GM18502 (cell line): ENCODE data around the gene CNPY4.
A peak's percentile ranks its signal among the peaks of the same experiment; 100 is the strongest.
"Not testable (repeated sequence)": the region's sequence is repeated elsewhere in the genome, so short reads cannot be mapped to it uniquely, and the experiment has no call there.

Experiments used
- ATAC-seq: cut with Tn5 transposase; IDR thresholded peaks from one replicate; pipeline ENCODE4 v1.9.1; 2021; ENCODE audit warnings: mild to moderate bottlenecking; ENCODE audit not compliant: unreplicated experiment, poor library complexity

Gene CNPY4

DNA sequence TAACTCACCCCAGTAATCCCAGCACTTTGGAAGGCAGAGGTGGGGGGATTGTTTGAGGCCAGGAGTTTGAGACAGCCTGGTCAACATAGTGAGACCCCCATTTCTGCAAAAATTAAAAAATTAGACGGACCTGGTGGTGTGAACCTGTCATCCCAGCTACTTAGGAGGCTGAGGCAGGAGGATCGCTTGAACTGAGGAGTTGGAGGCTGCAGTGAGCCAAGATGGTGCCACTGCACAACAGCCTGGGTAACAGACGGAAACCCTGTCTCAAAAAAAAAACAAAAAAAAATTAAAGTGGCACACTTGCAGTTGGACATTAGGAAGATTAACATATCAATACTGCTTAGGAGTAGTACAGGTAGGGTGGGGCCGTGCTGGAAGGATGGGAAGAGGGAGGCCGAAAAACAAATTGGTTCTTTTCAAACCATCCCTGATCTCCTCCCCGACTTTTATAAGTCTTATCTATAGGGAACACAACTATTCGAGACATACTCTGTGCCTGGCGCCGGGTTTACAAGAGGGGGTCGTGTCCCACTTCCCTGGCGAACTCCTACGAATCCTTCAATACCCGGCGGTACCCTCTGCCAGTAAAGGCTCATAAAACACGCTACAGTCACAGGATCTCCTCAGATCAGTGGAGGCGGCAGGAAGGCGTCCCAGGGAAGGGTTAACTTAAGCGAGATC, 904 bp upstream of the CNPY4 start:
- no peak for ATAC-seq

DNA sequence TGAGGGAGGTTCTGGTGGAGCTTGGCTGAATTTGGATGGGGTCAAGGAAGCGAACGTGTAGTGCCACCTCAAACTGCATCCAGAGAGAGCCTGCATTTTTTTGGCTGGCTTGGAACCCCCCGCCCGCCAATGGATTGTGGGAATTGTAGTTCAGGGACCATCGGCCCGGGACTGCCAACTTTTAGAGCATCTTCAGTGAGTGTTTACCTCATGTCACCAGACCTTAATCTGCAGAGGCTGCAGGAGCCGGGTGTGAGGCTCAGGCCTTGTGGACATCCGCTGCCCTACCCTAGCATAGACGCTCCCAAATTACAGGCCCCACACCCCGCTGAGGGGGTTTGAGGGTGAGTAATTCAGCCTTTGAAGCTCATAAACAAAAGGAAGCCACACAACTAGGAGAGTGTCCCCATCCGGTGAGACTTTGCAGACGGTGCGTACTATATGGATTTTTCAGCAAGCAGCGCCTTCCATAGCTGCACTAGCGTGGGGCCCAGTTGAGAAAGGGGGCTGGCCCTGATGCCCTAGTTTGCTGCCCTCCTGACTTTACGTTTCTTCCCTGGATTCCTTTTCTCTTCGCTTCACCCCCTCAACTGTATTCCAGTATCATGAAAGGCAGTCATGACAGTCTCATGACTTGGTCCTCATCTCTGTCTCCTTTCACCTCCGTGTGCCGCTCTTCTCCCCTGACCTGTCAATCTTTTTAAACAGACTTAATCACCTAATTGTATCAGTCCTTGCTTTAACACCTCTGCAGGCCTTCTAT, 717 bp downstream of the CNPY4 start:
- ATAC-seq = peak; percentile 33

DNA sequence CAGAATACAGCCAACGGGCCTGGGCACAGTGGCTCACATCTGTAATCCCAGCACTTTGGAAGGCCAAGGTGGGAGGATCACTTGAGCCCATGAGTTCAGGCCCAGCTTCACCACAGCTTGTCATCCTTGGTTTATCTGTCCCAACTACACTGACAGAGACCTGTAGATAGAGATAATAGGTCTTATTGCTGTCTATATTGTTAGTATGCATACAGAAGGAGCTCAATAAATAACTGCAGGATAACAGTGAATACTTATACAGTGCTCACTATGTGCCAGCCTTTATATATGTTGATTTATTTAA, 1.3 kb downstream of the CNPY4 start:
- no peak for ATAC-seq

DNA sequence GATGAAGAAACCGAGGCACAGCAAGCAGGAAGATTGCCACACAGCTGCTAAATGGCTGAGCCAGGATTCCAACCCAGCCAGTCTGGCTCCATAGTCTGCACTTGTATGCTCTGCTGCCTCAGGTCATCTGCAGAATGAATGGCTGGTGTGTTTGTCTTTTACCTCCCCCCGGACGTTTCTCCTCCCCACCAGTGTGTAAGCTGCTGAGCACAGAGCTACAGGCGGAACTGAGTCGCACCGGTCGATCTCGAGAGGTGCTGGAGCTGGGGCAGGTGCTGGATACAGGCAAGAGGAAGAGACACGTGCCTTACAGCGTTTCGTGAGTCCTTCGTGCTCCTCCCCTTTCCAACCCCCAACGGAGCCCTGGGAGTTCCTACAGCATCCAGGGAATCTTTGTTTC, 2.6 kb downstream of the CNPY4 start:
- no peak for ATAC-seq

DNA sequence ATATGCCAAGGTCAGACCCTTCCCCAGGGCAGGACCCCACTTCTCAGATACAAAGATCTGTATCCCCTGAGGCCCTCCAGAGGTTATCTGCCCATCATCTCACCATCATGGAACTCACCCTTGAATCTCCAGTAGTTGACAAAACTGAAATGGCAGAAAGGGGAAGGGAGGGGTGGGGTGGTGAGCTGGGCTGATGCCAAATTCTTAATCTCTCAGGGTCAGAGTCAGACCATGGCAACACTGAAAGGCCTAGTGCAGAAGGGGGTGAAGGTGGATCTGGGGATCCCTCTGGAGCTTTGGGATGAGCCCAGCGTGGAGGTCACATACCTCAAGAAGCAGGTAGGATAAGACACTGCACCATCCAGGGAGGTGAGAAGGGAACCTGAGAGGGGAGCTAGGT, 3.1 kb downstream of the CNPY4 start:
- no peak for ATAC-seq

DNA sequence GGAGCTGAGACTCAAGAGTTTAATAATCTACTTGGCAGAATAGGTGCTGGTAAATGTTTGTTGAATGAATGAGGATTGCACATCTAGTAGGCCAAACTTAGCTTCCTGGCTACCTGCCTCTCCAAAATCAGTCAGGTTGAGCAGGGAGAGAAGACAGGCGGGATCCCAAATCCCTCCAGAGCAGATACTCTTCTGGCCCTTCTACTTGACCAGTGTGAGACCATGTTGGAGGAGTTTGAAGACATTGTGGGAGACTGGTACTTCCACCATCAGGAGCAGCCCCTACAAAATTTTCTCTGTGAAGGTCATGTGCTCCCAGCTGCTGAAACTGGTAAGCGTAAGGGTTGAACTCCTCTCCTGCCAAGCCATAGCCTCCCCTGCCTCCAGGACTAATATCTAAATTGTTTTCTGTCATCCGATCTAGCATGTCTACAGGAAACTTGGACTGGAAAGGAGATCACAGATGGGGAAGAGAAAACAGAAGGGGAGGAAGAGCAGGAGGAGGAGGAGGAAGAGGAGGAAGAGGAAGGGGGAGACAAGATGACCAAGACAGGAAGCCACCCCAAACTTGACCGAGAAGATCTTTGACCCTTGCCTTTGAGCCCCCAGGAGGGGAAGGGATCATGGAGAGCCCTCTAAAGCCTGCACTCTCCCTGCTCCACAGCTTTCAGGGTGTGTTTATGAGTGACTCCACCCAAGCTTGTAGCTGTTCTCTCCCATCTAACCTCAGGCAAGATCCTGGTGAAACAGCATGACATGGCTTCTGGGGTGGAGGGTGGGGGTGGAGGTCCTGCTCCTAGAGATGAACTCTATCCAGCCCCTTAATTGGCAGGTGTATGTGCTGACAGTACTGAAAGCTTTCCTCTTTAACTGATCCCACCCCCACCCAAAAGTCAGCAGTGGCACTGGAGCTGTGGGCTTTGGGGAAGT, 5.1 kb downstream of the CNPY4 start:
- no peak for ATAC-seq

DNA sequence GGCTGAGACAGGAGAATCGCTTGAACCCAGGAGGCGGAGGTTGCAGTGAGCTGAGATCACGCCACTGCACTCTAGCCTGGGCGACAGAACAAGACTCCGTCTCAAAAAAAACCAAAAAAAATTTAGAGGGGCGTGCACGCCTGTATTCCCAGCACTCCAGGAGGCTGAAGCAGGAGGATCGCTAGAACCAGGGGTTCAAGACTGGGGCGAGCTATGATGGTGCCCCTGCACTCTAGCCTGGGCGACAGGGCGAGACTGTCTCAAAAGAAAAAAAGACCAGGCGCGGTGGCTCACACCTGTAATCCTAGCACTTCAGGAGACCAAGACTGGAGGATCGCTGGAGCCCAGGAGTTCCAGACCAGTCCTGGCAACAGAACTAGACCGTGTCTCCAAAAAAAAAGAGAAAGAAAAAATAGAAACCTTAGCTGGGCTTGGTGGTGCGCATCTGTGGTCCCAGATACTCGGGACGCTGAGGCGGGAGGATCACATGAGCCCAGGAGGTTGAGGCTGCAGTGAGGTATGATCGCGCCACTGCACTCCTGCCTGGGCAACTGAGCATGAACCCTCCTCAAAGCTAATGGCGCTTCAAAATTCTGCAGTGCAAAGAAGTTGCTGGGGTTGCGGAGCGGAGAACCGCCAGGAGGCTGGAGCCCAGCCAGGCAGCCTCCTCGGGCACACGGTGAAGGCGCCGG, 7.0 kb downstream of the CNPY4 start:
- peak; percentile 2 for ATAC-seq

DNA sequence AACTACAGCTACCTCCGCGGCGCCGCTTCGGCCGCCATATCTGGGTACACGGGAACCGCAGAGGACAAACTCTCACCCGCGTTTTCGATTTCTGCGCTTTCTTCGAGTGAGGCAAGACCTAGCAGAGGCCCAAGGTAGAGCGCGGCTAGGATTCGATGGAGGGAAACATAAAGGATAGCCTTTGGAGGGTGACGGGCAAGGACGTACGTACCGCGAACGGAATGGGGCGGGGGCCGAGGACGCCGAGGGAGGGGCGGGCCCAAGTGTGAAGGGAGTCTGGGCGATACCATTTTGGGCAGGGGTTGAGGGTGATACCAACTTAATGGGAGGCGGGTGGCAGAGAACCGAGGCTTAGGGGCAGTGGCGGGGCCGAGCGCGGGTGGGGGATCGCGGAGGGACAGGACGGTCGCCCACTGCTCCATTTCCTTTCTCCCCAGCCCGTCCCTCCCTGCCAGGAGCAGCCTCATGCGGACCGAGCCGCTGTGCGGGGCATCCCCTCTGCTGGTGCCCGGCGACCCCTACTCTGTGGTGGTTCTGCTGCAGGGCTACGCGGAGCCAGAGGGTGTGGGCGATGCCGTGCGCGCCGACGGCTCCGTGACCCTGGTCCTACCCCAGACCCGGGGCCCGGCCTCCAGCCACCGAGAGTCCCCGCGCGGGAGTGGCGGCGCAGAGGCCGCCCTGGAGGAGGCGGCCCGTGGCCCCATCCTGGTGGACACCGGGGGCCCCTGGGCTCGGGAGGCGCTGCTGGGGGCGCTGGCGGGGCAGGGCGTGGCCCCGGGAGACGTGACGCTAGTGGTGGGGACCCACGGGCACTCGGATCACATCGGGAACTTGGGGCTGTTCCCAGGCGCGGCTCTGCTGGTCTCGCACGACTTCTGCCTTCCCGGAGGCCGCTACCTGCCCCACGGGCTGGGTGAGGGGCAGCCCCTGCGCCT, 7.8 kb downstream of the CNPY4 start, which contains the start of gene MBLAC1:
MBLAC1 (plus strand) TSS at position 37 of the 935 bp plus-strand sequence; CDS start at position 466, 429 bp downstream.
- peak; percentile 68 for ATAC-seq

DNA sequence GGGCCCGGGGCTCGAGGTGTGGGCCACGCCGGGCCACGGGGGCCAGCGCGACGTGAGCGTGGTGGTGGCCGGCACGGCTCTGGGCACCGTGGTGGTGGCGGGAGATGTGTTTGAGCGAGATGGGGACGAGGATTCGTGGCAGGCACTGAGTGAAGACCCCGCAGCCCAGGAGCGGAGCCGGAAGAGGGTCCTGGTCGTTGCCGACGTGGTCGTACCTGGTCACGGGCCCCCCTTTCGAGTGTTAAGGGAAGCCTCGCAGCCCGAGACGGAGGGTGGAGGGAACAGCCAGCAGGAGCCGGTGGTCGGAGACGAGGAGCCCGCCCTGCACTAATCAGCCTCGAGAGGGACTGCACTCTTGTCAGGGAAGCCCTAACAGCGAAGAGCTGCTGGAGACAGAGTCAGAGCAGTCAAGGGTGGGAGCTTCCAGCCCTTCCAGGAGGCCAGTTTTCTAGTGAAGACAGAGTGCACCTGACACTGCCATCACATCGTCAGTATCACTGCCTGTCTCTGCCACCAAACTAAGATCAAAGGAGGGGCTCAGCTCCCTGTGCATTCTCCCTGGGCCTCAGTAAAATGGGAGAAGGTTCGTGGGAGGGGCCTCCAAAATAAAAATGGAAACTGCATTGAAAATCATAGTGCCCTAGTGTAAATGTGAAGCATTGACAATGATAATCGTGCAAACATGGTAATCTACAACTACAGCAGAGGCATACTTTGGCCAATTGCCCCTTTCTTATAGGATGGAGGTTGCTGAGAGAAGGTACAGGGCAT, 8.6 kb downstream of the CNPY4 start:
- ATAC-seq = peak; percentile 8

DNA sequence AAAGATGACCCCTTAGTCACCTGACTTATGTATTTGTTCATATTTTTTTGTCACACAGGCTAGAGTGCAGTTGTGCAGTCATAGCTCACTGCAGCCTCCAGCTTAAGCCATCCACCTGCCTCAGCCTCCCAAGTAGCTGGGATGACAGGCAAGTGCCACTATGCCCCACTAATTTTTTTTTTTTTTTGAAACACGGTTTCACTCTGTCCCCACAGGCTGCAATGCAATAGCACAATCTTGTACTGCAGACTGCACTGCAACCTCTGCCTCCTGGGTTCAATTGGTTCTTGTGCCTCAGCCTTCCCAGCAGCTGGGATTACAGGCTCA, 9.2 kb downstream of the CNPY4 start:
- no peak for ATAC-seq

DNA sequence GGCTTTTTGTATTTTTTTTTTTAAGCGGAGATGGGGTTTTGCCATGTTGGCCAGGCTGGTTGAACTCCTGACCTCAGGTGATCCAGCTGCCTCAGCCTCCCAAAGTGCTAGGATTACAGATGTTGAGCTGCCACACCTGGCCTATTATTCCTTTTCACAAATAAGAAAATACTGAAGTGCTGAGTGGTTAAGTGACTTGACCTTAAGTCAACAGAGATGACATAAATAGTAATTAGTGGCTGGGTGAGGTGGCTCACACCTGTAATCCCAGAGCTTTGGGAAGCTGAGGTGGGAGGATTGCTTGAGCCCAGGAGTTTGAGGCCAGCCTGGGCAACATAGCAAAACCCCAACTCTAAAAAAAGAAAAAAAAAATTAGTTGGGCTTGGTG, 10.8 kb downstream of the CNPY4 start:
- ATAC-seq = not testable (repeated sequence)

DNA sequence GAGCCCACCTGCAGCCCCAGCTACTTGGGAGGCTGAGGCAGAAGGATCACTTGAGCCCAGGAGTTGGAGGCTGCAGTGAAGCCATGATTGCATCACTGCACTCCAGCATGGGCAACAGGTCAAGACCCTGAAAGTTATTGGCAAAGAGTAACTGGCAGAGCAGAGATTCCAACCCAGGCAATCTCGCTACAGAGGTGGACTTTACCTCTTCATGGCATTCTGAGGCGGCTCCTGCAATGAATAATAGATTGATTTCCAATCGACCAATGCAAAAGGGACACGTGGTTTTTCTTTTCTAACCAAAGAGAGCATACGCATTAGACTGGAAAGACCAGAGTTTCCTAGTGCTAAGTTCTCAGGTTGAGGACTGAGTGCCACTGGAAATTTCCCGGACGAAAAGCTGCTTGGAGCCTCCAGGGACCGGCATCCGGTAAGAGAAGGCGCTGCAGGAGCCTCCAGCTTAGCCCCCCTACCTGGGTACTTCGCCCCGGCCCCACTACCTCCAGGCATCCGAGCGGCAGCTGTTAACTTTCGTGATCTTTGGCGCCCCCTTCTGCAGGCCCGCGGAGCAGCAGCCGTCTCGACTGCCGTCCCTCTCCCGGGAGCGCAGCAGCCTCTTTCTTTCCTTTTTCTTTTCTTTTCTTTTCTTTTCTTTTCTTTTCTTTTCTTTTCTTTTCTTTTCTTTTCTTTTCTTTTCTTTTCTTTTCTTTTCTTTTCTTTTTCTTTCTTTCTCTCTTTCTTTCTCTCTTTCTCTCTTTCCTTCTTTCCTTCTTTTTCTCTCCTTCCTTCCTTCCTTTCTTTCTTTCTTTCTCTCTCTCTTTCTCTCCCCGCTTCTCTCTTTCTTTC, 11.4 kb downstream of the CNPY4 start:
- no peak for ATAC-seq

DNA sequence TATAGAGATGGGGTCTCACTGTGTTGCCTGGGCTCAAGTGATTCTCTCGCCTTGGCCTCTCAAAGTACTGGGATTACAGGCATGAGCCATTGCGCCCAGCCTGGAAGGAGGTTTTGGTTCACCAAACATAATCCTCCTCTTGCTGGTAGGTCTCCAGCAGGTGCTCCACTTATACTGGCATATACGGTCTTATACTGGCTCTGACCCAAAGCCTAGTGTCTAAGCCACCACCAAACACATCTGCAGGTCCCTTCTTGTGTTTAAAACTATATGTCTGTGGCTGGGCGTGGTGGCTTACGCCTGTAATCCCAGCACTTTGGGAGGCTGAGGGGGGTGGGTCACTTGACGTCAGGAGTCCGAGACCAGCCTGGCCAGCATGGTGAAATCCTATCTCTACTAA, 12.7 kb downstream of the CNPY4 start:
- no peak for ATAC-seq

DNA sequence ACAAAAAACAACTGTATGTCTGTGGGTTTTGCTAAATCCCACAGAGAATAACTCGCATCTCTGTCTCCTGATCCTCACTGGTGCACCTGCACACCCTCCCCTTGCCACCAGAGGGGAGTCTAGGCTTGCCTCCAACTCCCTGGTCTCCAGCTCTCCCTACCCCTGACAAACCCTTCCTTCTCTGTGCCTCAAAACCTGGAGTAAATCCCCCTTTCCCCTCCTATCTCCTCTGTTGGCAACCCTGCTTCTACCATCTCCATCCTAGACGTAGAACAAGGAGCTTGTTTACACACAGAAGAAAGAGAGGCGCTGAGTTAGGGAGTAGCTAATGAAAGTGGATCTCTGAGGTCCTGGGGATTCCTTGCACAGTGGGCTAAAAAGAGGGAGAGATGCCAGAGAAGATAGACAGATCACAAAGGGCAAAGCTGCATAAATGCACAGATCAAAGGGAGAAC, 13.3 kb downstream of the CNPY4 start:
- ATAC-seq = peak; percentile 61

DNA sequence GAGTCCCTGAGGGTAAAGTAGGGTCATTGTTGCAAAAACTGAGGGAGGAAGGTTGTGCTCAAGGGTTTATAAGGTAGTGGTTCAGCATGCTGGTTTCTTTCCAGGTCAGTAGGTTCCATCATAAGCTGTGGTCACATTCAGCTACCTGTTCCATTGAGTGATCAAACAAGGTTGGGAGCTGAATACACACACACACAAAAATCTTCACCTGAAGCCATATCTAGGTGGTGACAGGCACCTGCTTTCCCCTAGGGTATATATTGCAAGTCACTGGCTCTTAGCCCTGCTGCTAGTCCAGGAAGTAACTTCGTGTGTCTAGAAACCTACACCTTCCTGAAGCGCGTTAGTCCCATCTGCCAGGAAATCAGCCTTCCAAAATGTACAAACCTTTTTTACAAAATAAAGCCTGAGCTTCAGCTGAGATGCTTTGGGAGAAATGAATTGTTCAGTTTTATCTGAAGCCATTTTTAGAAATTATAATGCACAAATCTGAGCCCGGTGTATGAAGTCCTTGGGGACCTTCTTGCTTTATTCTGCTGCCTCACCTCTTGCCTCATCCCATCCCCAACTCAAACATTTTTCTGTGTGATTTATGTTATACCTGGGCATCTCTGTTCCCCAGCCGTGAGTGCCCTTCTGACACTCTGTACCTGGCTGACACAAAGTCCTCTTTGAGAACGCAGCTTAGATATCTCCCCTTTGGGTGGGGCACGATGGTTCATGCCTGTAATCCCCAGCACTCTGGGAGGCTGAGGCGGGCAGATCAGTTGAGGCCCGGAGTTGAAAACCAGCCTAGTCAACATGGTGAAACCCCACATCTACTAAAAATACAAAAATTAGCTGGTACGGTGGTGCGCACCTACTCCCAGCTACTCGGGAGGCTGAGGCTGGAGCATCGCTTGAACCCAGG, 18.7 kb downstream of the CNPY4 start:
- ATAC-seq = no peak

DNA sequence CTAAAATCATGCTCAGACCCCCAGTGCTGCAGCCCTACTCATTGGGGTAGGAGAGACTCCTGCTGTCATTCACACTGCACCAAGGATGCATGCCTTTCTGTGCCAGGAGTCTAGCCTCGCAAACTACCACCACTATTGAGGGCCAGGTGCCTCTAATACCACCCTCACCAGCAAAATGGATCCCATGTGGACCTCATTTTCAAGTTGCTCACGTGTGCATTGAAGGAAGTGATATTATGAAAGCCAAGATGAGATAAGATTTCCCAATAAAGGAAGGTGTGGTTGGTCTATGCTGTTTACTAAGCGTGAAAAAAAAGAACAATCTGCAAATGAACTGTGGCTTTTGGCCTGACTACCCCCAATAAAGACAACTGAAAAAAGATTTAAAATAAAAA, 22.1 kb downstream of the CNPY4 start:
- ATAC-seq = no peak

DNA sequence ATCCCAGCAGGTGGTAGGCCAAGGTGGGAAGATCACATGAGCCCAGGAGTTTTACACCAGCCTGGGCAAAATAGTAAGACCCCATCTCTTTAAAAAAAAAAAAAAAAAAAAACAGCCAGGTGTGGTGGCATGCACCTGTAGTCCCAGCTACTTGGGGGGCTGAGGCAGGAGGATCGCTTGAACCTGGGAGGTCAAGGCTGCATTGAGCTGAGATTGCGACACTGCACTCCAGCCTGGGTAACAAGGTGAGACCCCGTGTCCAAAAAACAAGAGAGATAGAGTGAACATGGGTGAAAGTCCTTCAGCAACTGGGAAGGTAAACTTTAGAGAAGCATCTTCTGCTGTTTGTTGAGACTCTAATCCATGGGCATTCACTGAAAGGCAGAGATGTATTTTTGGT, 23.0 kb downstream of the CNPY4 start:
- ATAC-seq = no peak
